Measurements from ENCODE around the gene AGPAT3.
"Not testable (repeated sequence)": the region's sequence is repeated elsewhere in the genome, so short reads cannot be mapped to it uniquely, and the experiment has no call there.

Gene AGPAT3

GRCh38 chr21:43836616-43837015 is 28.4 kb upstream of the AGPAT3 start:
- DNase-seq (ENCODE audit: low spot score): no peak

DNA sequence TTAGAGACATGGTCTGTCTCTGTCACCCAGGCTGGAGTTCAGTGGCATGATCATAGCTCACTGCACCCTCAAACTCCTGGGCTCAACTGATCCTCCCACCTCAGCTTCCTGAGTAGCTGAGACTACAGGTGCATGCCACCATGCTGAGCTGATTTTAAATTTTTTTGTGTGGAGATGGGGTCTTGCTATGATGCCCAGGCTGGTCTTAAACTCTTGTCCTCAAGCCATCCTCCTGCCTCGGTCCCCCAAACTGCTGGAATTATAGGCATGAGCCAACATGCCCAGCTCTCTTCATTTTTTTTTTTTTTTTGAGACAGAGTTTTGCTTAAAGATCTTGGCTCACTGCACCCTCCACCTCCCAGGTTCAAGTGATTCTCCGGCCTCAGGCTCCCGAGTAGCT is 24.8 kb upstream of the AGPAT3 start:
- TF ChIP-seq CTCF (IDR thresholded peaks at IDR 0.05; ENCODE audit: extremely low read depth, missing control alignments): no peak
- no peak for DNase-seq (ENCODE audit: low spot score)

More at GRCh38 chr21:43836616-43837015, 28.4 kb upstream of the AGPAT3 start:
- no peak for TF ChIP-seq CTCF (IDR thresholded peaks at IDR 0.05; ENCODE audit: extremely low read depth, missing control alignments)

GRCh38 chr21:43842742-43843141 is 22.3 kb upstream of the AGPAT3 start:
- no peak for TF ChIP-seq CTCF (IDR thresholded peaks at IDR 0.05; ENCODE audit: extremely low read depth, missing control alignments)
- peak; percentile 56 for DNase-seq (ENCODE audit: low spot score)

DNA sequence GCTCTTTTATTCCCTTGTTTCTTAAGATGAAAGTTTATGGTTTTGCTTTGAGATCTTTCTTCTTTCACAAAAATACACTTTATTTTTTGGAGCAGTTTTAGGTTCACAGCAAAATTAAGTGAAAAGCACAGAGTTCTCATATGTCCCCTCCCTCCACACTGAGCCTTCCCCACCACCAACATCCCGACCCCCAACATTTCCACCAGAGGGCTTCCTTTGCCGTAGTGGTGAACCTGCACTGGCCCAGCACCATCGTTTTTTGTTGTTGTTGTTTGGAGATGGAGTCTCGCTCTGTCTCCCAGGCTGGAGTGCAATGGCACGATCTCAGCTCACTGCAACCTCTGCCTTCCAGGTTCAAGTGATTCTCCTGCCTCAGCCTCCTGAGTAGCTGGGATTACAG is 20.1 kb upstream of the AGPAT3 start:
- DNase-seq (ENCODE audit: low spot score): not testable (repeated sequence)

DNA sequence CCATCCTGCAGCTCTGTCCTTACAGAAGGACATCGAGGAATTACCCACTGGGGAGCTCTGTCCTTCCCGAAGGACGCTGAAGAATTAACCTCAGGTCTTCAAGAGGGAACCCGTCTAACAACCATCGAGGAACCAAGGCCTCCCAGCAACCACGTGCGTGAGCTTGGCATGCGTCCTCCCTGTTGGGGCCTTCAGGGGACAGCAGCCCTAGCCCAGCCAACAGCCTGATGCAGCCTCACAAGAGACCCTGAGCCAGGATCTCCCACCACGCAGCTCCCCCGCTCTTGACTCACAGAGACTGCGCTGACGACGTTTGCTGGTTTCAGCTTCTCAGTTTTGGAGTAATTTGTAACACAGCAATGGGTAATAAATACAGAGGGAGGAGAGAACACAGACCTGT is 19.6 kb upstream of the AGPAT3 start:
- no peak for TF ChIP-seq CTCF (IDR thresholded peaks at IDR 0.05; ENCODE audit: extremely low read depth, missing control alignments)
- no peak for DNase-seq (ENCODE audit: low spot score)

DNA sequence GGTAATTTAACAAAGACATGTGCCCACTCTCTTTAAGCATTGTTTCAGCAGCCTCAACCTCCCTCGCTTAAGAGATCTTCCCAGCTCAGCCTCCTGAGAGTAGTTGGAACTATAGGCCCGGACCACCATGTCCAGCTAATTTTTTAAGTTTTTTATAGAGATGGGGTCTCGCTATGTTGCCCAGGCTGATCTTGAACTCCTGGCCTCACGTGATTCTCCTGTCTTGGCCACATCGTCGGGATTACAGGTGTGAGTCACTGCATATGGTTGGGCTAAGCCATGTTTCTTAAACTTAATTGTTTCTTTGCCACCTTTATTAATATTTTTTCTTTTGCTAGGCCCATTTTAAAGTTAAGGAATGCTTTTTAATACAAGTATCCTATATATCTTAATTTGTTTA is 18.6 kb upstream of the AGPAT3 start:
- DNase-seq (ENCODE audit: low spot score): no peak
- TF ChIP-seq CTCF (IDR thresholded peaks at IDR 0.05; ENCODE audit: extremely low read depth, missing control alignments): no peak

GRCh38 chr21:43847301-43847700 is 17.7 kb upstream of the AGPAT3 start:
- DNase-seq (ENCODE audit: low spot score): no peak

More at GRCh38 chr21:43847301-43847700, 17.7 kb upstream of the AGPAT3 start:
- TF ChIP-seq CTCF (IDR thresholded peaks at IDR 0.05; ENCODE audit: extremely low read depth, missing control alignments): no peak

All from GM20000 (cell line).